CD4-positive, alpha-beta T cell treated with Interleukin-2 at 100 ng/mL for 4 hours (primary cell): ENCODE results near the gene STK32B.

ENCODE experiments used
- DNase-seq: peaks from one replicate; pipeline ENCODE4 v3.0.0-alpha.2; 2020; ENCODE audit warnings: low spot score

Gene STK32B

DNA sequence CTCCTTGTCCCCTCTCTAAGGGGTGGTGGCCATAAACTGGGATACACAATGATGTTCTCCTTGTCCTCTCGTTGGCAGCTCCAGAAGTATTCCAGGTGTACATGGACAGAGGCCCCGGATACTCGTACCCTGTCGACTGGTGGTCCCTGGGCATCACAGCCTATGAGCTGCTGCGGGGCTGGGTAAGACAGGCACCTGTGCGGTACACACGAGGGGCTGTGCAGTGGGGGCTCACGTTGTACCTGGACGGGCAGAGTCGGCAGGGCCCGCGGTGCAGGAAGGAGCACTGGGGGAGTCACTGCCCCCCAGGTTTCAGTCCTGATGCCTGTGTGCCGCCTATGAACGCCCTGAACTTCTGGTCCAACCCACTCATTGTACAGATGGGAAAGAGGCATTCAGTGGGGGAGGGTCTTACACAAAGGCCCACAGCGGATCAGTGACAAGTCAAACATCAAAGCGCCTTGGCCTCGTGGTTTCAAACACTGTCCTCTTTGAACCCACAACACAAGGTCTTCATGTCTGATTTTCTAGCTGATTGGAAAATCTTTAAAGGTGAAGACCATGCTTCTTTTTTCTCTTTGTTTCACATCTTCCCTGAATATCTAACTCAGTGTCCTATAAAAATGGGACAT lies 395.4 kb downstream of the STK32B start:
- DNase-seq = no peak

DNA sequence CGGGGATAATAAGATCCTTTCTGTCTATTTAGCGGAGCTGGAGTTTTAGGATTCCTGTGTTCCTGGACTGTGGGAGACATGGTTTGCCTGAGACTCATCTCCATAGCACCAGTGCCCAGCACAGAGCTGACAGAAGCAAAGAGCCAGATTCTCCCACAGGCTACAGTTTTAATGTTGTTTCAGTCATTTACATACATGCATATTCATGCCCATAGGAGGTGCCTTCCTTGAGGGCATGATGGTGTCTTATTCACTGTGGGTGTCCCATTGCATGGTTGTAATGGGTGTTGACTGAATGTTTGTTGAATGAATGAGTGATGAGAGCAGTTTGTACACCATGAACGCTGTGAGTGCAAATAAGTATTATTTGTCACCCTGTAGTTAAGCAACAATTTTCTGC lies 396.5 kb downstream of the STK32B start:
- DNase-seq = no peak

DNA sequence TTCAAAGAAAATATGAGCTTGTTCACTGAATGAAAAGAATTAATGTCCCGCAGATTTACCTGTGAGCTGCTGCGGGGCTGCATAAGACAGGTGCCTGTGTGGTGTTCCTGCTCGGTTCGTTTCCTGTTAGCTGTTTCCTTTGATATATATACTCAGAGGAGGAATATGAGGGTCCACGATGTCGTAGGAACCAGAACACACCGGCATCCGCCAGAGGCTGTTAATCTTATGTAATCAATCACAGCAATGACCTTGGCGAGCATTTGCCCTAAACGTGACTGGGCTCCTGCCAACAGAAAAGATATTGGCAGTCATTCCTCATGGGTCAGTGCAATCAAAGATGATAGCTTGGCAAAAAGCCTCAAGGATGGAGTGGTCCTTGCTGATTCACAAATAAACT lies 396.9 kb downstream of the STK32B start:
- no peak for DNase-seq

DNA sequence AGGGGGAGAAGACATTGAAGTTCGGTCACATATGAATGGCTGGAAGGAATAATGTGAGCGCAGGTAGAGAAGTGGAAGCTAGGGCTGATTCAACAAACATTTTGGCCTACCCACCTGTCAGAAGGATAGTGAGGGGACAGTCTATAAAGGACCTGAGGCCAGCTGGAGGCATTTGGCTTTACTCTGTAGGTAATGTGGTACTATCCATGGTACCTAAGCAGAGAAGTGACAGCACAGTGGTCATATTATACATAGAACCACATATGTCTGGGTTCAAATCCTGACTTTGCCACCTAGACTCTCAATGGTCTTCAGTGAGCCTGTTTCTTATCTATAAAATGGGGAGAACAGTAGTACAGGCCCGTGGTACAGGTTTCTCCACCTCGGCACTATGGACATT lies 400.0 kb downstream of the STK32B start:
- DNase-seq = no peak

DNA sequence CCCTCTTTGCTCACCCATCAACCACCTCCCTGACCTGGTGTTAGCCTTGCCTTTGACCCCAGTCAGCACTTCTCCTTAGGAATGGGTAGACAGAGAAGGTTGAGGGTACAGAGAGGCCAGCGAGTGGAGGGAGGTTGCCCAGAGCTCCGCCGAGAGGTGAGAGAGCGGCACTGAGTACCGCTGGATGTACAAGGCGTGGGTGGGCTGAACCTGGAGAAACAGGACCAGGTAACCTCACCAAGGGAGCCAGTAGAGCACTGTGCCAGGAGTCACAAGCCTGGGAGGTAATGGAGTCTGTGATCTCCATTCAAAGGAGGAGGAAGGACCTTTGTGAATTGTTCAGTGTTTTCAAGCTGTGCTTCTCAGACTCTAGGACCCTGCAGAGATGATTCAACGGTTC lies 400.9 kb downstream of the STK32B start:
- no peak for DNase-seq

DNA sequence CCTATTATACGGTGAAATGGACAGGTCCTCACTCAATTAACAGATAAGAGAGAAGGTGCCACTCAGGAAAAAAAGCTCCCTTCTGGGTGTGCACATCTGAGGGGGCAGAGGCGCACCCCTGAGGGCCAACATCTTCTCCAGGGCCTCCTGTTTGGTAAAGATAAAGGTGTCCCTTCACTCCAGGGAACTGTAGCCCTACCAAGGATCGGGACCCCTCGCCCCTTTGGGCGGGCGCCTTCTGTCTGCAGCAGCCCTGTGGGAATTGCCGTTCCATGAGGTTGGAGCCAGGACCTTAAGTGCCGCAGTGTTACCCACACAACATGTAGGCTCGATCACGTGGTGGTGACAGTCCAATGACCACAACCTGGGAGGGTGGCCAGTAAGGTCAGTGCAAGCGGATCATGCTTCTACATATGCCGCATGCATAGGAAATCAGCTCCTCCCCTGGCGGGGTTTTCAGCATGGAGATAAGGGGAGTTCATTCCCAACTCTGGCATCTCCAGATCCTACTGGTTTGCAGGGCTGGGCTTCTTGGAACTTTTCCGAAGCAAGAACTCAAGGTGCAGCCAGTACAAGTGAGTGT lies 403.8 kb downstream of the STK32B start:
- no peak for DNase-seq

DNA sequence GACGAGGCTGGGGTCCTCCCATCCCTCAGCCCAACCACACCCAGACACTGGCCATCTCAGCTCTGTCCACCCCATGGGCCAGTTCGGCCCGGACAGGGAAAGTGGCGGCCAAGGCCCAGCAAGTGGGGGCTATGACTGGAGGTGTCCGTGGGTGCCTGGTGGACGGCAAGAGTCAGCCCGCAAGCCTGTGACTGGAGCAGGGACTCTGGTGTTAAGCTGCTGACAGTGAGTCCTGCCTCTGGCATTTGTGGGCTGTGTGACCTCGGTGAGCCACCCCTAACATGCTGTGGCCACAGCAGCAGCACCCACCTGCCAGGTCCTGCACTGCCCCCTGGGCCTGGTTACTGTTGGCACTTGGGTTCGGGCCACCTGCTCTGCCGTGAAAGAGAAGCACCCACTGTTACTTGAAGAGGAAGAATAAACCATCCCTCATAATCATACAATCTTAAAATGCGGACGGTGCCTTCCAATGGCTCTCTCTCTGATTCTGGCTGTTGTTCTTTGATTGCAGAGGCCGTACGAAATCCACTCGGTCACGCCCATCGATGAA lies 405.1 kb downstream of the STK32B start:
- no peak for DNase-seq

DNA sequence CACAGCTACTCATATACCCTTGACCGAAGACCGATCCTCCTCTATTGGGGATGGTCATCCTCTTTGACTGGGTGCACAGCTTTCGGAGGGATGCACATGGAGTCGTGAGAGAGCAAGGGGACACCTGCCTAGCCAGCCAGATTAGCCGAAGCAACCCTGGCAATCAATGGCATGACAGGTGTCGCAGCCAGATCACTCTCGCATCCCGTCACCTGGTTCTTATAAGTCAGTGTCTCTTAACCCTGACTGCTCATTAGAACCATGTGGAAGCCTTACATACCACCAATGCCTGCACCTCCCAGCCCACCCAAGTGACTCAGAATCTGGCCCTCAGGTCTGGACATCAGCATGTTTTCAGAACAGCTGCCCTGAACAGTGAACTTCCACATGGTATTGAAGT lies 407.4 kb downstream of the STK32B start:
- no peak for DNase-seq

DNA sequence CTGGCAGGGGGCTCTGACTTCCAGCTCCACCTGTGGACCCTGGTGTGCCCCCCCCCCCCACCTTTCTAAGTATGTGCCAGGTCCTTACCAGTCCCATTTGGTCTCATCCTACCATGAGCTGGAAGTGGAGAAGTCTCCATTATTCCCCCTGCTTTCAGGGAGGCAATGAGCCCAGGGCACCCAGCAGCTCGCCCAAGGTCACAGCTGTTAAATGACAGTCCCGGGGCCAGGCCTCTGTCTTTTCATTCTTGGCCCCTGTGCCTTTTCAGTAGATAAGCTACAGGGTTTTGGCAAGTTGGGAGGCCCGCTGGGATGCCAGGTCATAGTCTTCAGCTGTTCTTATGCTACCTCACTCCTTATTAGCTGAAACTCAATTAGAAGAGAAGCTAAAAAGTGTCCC lies 408.0 kb downstream of the STK32B start:
- DNase-seq = no peak

DNA sequence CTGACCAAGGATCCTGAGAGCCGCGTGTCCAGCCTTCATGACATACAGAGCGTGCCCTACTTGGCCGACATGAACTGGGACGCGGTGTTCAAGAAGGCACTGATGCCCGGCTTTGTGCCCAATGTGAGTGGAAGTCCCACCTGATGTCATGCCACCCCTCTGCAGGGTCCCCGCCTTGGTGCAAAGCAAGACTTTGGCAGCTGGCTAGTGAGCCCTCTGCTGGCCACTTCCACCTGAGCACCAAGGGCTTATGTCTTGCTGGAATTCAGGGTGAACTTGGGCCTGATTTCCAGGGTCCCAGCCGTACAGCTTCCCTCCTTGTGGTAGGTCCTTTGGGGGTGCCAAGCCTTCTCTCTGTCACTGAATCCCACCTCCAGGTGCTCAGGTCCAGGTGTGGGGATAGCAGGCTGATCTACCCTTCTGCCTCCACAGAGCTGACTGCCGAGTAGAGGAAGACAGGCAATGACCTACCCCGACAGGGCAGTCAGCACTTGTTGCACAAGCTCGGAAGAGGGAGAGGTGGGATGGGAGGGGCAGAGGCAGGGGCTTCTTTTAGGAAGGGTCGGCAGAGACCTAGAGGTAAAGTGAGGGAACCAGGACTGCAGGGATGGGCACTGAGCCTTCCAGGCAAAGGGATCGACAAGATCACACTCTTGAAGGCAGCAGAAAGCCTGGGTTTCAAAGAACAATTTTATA lies 409.0 kb downstream of the STK32B start:
- no peak for DNase-seq

DNA sequence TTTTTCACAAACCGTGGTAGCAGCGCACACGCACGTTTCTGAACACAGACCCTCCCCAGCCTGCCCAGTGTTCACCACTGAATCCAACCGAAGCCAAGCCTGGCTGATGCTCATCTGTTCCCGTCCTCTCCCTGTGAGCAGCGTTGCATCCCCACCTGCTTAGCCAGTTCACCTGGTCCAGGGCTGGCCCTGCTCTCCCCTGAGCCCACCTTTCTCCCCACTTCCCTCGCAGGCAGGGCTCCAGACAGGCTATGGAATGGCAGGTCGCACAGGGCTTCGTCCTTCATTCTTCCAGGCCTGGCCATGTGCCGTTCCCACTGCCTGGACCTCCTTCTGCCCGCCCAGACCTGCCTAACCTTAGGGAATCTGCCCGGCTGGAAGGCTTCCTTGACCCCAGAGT lies 410.2 kb downstream of the STK32B start:
- DNase-seq = no peak

DNA sequence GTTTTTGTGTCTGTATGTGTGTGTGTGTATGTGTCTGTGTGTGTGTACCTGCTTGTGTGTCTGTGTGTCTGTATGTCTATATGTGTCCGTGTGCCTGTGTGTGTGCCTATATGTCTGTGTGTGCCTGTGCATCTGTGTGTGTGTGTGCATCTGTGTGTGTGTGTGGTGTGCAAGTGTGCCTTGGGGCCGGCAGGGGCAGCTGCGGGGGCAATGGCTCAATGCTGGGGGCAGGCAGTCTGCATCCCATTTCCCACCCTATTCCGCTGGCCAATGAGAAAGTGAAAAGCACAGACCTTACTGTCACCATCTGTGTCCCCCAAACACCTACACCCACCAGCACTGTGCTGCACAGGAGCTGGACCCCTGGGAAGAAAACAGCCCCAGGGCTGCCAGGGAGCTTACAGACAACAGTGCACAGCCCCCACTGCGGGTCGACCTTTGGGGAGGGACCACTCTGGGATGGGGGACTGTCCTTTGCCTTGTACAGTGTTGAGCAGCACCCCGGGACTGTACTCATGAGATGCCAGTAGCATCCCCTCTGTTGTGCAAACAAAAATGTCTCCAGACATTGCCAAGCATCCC lies 411.1 kb downstream of the STK32B start:
- no peak for DNase-seq

DNA sequence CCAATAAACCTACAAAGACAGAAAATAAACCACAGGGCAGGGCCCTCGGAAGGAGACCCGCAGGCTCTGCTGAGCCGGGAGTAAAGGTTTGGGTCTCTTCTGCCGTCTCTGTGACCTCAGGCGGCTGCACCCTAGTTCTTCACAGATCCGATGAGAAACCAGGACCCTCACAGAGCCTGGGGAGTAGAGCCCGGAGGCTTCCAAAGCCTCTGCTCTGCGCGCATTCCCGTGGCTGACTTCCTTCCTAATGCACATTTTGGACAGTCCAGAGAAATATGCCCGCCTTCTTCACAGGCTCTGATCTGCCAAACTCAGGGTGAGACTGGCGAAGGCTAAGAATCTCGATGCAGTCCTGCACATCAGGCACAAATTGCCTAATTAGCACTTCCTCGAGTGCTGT lies 411.6 kb downstream of the STK32B start:
- no peak for DNase-seq

DNA sequence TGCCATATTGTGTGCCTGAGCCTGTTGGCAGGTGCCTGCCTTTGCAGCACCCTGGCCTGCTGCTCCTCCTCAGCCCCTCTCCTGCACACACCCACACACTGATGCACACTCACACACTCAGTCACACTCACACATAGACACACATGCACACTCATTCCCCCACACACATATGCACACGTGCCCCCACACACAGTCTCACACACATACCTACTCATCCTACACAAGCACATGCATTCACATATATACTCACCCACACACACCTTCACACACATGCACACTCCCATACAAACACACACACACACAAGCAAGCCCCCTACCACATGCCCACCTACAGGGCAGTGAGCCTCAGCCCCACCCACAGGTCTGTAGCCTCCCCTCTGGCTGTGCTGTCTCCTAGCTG lies 412.1 kb downstream of the STK32B start:
- no peak for DNase-seq

DNA sequence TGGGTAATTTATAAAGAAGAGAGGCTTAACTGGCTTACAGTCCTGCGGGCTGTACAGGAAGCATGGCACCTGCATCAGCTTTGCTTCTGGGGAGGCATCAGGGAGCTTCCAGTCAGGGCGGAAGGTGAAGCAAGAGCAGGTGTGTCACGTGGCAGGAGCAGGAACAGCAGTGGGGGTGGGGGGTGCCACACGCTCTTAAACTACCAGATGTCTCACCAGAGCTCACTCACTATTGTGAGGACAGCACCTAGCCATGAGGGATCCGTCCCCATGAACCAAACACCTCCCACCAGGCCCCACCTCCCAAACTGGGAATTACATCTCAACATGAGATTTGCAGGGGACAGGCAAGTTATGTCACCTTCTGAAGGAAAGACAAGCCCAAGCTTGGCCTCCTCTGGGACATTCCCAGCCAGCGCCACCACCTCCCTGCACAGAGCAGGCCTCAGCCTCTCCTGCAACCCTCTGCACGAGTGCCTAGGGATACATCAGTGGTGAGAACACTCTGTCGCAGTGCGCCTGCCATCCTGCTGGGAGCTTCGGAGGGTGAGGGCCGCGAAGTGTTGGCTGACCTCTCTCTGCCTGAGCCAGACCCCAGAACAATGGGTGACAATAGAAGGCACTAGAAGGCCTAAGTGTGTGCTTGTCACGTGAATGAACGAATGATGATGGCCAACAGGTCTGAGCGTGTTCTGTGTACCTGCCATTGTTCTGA lies 412.8 kb downstream of the STK32B start:
- no peak for DNase-seq

DNA sequence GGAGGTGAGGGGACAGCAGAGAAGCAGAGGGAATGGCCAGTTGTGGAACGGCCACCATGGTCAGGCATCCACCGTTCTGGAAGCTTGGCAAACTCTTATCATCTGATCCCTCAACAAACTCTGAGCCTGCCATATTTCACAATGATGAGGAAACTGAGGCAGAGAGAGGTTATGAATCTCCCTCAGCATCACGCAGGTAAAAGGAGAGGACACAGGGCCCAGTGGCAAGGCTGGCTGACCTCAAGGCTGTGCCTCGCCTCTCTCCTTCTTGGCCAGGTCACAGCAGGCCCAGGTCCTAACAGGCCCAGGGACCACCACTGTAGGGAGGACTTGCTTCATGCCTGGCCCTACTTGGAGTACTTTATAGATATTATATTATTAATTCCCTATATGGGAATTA lies 414.2 kb downstream of the STK32B start:
- DNase-seq = no peak

DNA sequence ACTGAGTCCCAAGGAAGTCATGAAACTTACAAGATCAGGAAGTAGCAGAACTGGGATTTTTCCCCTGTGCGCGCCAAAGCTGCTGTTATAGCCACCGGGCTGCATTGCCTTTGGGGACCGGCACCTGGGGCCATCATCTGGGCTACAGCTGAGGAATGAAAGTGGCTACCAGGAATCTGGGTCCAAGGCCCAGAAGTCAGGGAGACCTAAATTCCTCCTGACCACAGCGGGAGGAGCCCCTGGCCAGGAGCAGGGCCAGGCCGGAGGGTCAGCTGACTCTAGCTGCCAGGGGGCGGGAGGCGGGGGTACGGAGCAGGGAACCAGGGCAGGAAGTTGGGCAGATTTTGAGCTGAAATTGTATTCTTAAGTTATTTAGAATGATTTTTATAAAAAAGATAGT lies 414.7 kb downstream of the STK32B start:
- no peak for DNase-seq

DNA sequence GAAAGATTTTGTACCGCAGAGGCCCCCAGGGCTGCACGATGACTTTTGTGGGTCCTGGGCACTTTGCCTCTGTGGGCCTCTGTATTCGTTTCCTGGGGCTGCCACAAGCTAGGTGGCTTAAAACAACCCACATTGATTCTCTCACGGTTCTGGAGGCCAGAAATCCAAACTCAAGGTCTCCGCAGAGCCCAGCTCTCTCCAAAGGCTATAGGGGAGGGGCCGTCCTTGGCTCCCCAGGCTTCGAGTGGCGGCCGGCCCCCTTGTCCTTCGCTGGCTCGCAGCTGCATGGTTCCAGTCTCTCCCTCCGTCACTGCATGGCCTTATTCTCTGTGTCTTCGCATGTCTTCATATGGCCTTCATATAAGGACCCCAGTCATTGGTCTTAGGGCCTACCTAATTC lies 415.8 kb downstream of the STK32B start:
- no peak for DNase-seq

DNA sequence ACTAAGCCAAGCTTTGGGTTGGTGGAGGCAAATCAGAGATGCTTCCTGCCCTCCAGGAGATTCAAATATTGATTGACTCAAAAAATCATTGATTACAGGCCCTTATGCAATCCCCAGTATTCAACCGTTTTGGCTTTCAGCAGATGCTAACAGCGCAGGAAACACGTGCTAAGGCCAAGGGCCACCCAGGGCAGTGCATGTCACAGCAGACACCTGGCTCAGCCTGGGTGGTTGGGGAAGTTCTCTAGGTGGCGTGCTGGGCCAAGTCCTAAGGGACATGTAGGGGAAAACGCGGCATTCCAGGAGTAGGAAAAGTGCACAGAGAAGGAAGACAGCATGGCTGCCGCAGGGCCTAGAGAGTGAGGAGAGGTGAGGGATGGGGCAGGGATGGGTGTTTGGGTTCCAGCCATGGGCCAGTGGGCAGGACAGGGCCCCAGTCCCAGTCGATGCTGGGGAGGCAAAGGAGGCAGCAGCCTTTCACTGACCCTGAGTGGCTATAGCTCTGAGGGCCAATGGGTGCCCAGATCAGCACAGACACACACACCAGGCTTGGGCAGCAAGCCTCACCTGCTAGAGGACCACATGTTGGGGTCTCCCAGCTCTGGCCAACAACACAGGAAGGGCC lies 418.0 kb downstream of the STK32B start:
- no peak for DNase-seq

DNA sequence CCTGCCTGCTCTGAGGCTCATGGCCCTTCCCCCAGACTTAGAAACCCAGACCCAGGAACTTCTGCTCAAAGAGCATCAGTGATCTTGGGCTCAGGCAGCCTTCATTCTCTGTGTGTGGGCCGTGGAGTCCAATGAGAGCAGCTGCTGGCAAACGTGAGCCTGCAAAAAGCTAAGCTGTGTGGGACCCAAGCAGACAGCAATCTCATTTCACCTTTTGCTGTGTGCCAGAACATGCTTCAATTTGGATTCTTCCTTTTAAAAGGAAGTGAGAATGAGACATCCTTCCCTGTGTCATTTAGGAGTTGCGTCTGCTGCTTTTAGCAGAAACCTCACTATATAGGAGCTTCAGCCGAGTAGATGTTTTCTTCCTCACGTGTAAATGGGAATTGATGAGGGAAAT lies 418.6 kb downstream of the STK32B start:
- DNase-seq = no peak

DNA sequence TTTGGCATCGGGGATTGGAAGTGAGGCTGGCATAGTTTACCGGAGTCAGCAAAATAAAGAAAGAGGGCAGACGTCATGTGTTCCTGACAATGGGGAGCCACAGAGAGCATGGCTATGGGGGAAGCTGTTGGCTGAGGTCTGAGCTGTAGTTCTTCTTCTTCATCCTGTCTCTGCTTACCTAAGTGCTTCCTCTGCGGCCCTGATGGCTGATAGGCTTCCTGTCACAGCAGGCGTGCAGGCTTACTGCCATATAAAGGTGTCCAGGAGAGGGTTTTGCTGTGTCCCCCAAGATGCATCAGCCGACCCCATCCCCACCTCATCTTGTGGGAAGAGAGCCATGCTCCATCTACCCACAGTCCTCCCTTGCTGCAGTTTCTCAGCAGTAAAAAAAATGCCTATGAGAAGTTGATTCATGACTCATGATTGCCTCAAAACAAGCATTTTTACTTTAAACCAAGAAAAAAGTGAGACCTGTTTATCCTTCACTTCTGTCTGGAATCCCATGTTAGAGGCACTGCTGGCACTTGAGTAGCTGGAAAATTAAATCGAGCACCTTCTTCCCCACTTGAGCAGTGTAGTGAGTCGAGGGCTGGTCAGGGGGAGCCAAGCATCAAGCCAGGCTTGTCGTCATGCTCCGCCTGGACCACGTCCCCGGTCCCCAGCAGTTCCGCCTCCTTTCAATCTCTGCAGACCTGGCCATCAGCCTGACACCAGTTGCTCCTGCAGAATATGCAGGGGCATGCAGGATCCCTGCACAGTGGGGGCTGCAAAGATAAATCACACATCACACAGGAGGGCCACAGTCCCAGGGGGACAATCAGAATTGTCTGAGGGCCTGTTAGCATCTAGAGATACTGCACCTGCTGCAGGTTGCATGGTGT lies 419.3 kb downstream of the STK32B start:
- DNase-seq = no peak
